K562 (cell line): Measurements from ENCODE around the gene GOLPH3L. TPM values are rescaled to one million over a fixed set of nuclear protein-coding genes. Genes with fewer than 3 reads are reported as not detected.

ENCODE experiments used
- ETS2 ChIP-seq: IDR thresholded peaks from 2 replicates; pipeline ENCODE4 v1.6.1; 2016; ENCODE audit warnings: borderline replicate concordance, missing genetic modification characterization, mild to moderate bottlenecking, moderate library complexity, missing compliant biosample characterization; ENCODE audit not compliant: poor library complexity, severe bottlenecking
- FOXJ2 ChIP-seq: fragments of 200-800 bp; sonication (Bioruptor generic); IDR thresholded peaks from 2 replicates; pipeline ENCODE4 v1.6.1; 2016; ENCODE audit warnings: missing genetic modification characterization, missing compliant biosample characterization
- KAT7 ChIP-seq: sonication (generic); formaldehyde crosslinking; IDR thresholded peaks from 2 replicates; pipeline ENCODE4 v1.8.0; 2022; ENCODE audit warnings: missing genetic modification reagents, mild to moderate bottlenecking, borderline replicate concordance
- KDM1A ChIP-seq, 2 experiments: fragments of 450-650 bp; IDR thresholded peaks; 2 replicates each; pipeline ENCODE4 v1.6.1; 2016; ENCODE audit warnings: mild to moderate bottlenecking in 2 of 2
- MYBL2 ChIP-seq, 2 experiments: fragments of 450-650 bp in 1 of 2; sonication (generic) in 1 of 2; formaldehyde crosslinking in 1 of 2; IDR thresholded peaks; 2 replicates each; pipeline versions ENCODE4 v1.6.1 to v1.8.1; 2017 to 2022; ENCODE audit warnings: borderline replicate concordance in 1 of 2, inconsistent platforms in 1 of 2, low read depth in 1 of 2, mild to moderate bottlenecking in 1 of 2, missing genetic modification reagents in 1 of 2, moderate library complexity in 1 of 2
- NEUROD1 ChIP-seq: fragments of 150-350 bp; IDR thresholded peaks from 2 replicates; pipeline ENCODE4 v1.6.1; 2014; ENCODE audit warnings: borderline replicate concordance, low read length, low read depth; ENCODE audit not compliant: partially characterized antibody
- SMAD1 ChIP-seq: fragments of 150-350 bp; IDR thresholded peaks from 2 replicates; pipeline ENCODE4 v1.6.1; 2014; ENCODE audit warnings: low read length, low read depth; ENCODE audit not compliant: partially characterized antibody
- TBL1XR1 ChIP-seq, 2 experiments: IDR thresholded peaks; 2 replicates each; pipeline ENCODE4 v1.6.1; 2012; ENCODE audit warnings: improper control_type of control experiment in 2 of 2, low read length in 2 of 2, mild to moderate bottlenecking in 1 of 2
- ZC3H8 ChIP-seq: fragments of 450-650 bp; IDR thresholded peaks from 2 replicates; pipeline ENCODE4 v1.6.1; 2017
- ZNF217 ChIP-seq: sonication (generic); formaldehyde crosslinking; IDR thresholded peaks from 2 replicates; pipeline ENCODE4 v1.8.0; 2022; ENCODE audit warnings: mild to moderate bottlenecking, missing genetic modification reagents
- ZNF239 ChIP-seq: fragments of 250-450 bp; sonication (Bioruptor Pico); IDR thresholded peaks from 2 replicates; pipeline ENCODE4 v1.4.0; 2020; ENCODE audit warnings: mild to moderate bottlenecking
- ZNF507 ChIP-seq: conservative IDR thresholded peaks from 2 replicates; pipeline ENCODE4 v1.6.1; 2017; ENCODE audit warnings: missing genetic modification characterization, missing compliant biosample characterization
- ZNF696 ChIP-seq: fragments of 250-450 bp; sonication (Bioruptor Pico); conservative IDR thresholded peaks from 2 replicates; pipeline ENCODE4 v1.4.0; 2020; ENCODE audit warnings: mild to moderate bottlenecking, moderate library complexity
- ZNF830 ChIP-seq: fragments of 250-450 bp; sonication (Bioruptor Pico); IDR thresholded peaks from 2 replicates; pipeline ENCODE4 v1.5.0; 2021; ENCODE audit warnings: mild to moderate bottlenecking
- polyA plus RNA-seq, 8 experiments: library from polyadenylated mRNA; depleted of rRNA in 4 of 8; stranded (reverse) in 5 of 8; unstranded in 3 of 8; fragments of >200 nt; fragmentation: Nextera tagmentation in 2 of 8; fragmentation: Illumina TruSeq in 1 of 8; extraction: Ambion mirVana in 2 of 8; extraction: Trizol in 1 of 8; gene quantifications; 2 replicates each; pipeline versions ENCODE4 v1.2.1 to v1.2.3, GENCODE V29; 2011 to 2014; ENCODE audit warnings: inconsistent platforms in 1 of 8, missing spikeins in 1 of 8
- total RNA-seq, 7 experiments: library from RNA; depleted of rRNA in 6 of 7; stranded (reverse); fragments of >200 nt in 6 of 7; fragmentation: Illumina TruSeq in 2 of 7; extraction: Trizol in 2 of 7; gene quantifications; 2 replicates each; pipeline versions ENCODE4 v1.2.1 to v1.2.3, GENCODE V29; 2011 to 2021; ENCODE audit warnings: low replicate concordance in 1 of 7
- TF ChIP-seq, protein P1 (sequence below), 2 experiments: fragments of 450-650 bp in 1 of 2; sonication (generic) in 1 of 2; formaldehyde crosslinking in 1 of 2; IDR thresholded peaks; 2 replicates each; pipeline versions ENCODE4 v1.7.1 to v1.9.0; 2016 to 2022; ENCODE audit warnings: inconsistent platforms in 1 of 2, mild to moderate bottlenecking in 1 of 2, missing genetic modification reagents in 1 of 2
- TF ChIP-seq, protein P2 (sequence below): fragments of 250-450 bp; sonication (Bioruptor Pico); IDR thresholded peaks from 2 replicates; pipeline ENCODE4 v1.4.0; 2020; ENCODE audit warnings: mild to moderate bottlenecking

The GOLPH3L gene
- total and polyA plus RNA-seq, 9 of the 15 experiments (the other 6 are each of a cell fraction or from before 2014, with no cell fraction given): 8.1 to 42.1 (median 21.6) TPM

DNA sequence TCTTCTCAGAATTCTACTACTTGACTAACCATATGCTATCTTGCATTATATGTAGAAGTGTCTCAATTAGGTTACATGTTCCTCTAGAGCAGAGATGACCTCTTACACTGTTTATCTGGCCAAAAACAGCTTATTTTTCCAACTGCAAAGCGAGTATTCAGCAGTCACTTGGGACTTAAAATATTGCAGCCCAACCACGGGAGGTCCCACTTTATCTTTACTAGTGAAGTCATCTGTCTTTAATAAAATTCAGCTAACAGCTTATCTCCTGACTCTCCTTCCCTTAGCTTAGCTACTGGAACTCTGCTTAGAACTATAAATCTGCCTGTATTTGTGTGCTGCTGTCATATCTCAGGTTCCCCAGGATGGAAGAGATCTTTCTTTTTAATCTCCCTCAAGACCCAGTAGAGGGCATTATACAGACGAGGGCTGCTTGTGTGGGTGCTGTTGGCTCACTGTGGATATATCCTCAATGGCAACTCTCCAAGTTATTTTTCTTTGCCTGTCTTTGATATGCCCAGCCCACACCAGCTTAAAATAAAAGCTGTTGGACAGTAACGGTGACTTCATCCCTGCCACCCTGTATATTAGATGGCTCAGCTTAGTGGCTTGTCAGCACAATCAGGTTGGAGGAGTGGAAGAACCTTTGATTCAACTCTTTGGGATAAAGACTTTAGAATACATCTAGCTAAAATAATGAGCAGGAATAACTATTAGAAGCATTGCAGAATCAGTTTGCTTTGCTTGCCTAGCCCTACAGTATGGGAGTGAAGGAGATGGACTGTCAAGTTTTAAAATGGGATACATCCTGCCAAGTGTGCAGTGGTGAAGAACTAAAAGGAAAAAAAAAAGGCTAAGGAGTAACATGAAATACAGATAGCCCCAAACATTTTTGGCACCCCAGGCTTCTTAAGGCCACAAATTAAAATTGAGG lies 77.1 kb downstream of the GOLPH3L start (continued):
- TF ChIP-seq, protein P1, sequence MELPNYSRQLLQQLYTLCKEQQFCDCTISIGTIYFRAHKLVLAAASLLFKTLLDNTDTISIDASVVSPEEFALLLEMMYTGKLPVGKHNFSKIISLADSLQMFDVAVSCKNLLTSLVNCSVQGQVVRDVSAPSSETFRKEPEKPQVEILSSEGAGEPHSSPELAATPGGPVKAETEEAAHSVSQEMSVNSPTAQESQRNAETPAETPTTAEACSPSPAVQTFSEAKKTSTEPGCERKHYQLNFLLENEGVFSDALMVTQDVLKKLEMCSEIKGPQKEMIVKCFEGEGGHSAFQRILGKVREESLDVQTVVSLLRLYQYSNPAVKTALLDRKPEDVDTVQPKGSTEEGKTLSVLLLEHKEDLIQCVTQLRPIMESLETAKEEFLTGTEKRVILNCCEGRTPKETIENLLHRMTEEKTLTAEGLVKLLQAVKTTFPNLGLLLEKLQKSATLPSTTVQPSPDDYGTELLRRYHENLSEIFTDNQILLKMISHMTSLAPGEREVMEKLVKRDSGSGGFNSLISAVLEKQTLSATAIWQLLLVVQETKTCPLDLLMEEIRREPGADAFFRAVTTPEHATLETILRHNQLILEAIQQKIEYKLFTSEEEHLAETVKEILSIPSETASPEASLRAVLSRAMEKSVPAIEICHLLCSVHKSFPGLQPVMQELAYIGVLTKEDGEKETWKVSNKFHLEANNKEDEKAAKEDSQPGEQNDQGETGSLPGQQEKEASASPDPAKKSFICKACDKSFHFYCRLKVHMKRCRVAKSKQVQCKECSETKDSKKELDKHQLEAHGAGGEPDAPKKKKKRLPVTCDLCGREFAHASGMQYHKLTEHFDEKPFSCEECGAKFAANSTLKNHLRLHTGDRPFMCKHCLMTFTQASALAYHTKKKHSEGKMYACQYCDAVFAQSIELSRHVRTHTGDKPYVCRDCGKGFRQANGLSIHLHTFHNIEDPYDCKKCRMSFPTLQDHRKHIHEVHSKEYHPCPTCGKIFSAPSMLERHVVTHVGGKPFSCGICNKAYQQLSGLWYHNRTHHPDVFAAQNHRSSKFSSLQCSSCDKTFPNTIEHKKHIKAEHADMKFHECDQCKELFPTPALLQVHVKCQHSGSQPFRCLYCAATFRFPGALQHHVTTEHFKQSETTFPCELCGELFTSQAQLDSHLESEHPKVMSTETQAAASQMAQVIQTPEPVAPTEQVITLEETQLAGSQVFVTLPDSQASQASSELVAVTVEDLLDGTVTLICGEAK (IDR thresholded peaks at IDR 0.05): peak; percentile 2; the same call in 1 of the 2 replicates
- TF ChIP-seq, protein P1 (CRISPR knock-in tag; IDR thresholded peaks at IDR 0.05): no peak
- TF ChIP-seq, protein P2, sequence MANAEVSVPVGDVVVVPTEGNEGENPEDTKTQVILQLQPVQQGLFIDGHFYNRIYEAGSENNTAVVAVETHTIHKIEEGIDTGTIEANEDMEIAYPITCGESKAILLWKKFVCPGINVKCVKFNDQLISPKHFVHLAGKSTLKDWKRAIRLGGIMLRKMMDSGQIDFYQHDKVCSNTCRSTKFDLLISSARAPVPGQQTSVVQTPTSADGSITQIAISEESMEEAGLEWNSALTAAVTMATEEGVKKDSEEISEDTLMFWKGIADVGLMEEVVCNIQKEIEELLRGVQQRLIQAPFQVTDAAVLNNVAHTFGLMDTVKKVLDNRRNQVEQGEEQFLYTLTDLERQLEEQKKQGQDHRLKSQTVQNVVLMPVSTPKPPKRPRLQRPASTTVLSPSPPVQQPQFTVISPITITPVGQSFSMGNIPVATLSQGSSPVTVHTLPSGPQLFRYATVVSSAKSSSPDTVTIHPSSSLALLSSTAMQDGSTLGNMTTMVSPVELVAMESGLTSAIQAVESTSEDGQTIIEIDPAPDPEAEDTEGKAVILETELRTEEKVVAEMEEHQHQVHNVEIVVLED (CRISPR knock-in tag): no peak
- no peak for TF ChIP-seq FOXJ2 (tag)
- no peak for TF ChIP-seq SMAD1
- no peak for TF ChIP-seq KAT7 (CRISPR knock-in tag)
- TF ChIP-seq ZC3H8: no peak
- TF ChIP-seq MYBL2 (IDR thresholded peaks at IDR 0.05; ENCODE audit: low read depth): no peak
- no peak for TF ChIP-seq MYBL2 (CRISPR knock-in tag; IDR thresholded peaks at IDR 0.05; ENCODE audit: borderline replicate concordance)
- TF ChIP-seq TBL1XR1 (IDR thresholded peaks at IDR 0.05; ENCODE audit: low read length in 2 of 2): peak in 1 of 2 experiments; percentile 87; a peak in 3 of 4 replicates
- no peak for TF ChIP-seq ZNF507 (tag)
- TF ChIP-seq ZNF217 (CRISPR knock-in tag): no peak
- TF ChIP-seq KDM1A (IDR thresholded peaks at IDR 0.05): peak; percentile 96 to 97
- no peak for TF ChIP-seq NEUROD1
- TF ChIP-seq ZNF239 (CRISPR knock-in tag): no peak
- no peak for TF ChIP-seq ETS2 (tag)
- TF ChIP-seq ZNF696: no peak
- no peak for TF ChIP-seq ZNF830 (CRISPR knock-in tag)
